Skeletal muscle tissue (tissue), 4 donors: ENCODE measurements around the gene TNFRSF14. TPM values are rescaled to one million over a fixed set of nuclear protein-coding genes. Genes with fewer than 3 reads are reported as not detected.
A peak's percentile ranks its signal among the peaks of the same experiment; 100 is the strongest.

ENCODE experiments used
- H3K27ac ChIP-seq: one replicate; pipeline ENCODE4 v1.7.0; 2013; ENCODE audit warnings: mild to moderate bottlenecking, low read depth, low read length, inconsistent platforms
- H3K27me3 ChIP-seq, 3 donors: one replicate each; pipeline ENCODE4 v1.7.0; 2013; ENCODE audit warnings: low read length in 3 of 3; ENCODE audit not compliant: control insufficient read depth in 3 of 3, insufficient read depth in 3 of 3
- H3K36me3 ChIP-seq, 3 donors: one replicate each; pipeline ENCODE4 v1.7.0; 2013; ENCODE audit warnings: low read length in 3 of 3; ENCODE audit not compliant: control insufficient read depth in 3 of 3, insufficient read depth in 3 of 3
- H3K4me1 ChIP-seq, 3 donors: one replicate each; pipeline ENCODE4 v1.7.0; 2013; ENCODE audit warnings: low read length in 3 of 3, mild to moderate bottlenecking in 3 of 3; ENCODE audit not compliant: control insufficient read depth in 3 of 3, insufficient read depth in 3 of 3
- H3K4me3 ChIP-seq, 3 donors: one replicate each; pipeline ENCODE4 v1.7.0; 2013; ENCODE audit warnings: low read length in 3 of 3
- H3K9ac ChIP-seq, 3 donors: one replicate each; pipeline ENCODE4 v1.7.0; 2013; ENCODE audit warnings: low read length in 3 of 3, mild to moderate bottlenecking in 3 of 3, moderate library complexity in 2 of 3, low read depth in 1 of 3
- H3K9me3 ChIP-seq, 3 donors: one replicate each; pipeline ENCODE4 v1.7.0; 2013; ENCODE audit warnings: low read length in 3 of 3; ENCODE audit not compliant: control insufficient read depth in 3 of 3
- total RNA-seq: library from RNA; depleted of rRNA; stranded (reverse); fragments of >200 nt; gene quantifications from one replicate; pipeline ENCODE4 v1.2.3, GENCODE V29; 2014
- donor health status: Osteomylitis.

The TNFRSF14 gene
- 11.5 TPM for total RNA-seq

DNA sequence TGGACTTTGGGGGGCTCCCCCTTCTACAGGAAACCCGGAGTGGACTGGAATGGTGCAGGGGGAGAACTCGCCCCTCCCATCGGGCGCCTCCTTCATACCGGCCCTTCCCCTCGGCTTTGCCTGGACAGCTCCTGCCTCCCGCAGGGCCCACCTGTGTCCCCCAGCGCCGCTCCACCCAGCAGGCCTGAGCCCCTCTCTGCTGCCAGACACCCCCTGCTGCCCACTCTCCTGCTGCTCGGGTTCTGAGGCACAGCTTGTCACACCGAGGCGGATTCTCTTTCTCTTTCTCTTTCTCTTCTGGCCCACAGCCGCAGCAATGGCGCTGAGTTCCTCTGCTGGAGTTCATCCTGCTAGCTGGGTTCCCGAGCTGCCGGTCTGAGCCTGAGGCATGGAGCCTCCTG lies at the start of gene TNFRSF14:
Gene TNFRSF14, plus strand, starts transcription at position 95 of the 401 bp plus-strand sequence. Its CDS starts 294 bp downstream, at position 389.
- Histone ChIP-seq H3K9me3 (no peaks in the 10 kb centered on the region), H3K4me1 (peaks cover 26 to 35% (median 31%) of the 10 kb centered on the region in 3 donors), H3K9ac (peak within 1 kb of the TSS; percentile 80 to 95 (median 88)), H3K4me3 (peak within 1 kb of the TSS; percentile 81 to 91 (median 88)), H3K36me3 (peaks cover 0 to 7% (median 6%) of the 10 kb centered on the region in 3 donors), H3K27ac (peak within 1 kb of the TSS; percentile 85), H3K27me3 (peaks cover 5 to 8% (median 6%) of the 10 kb centered on the region in 3 donors)

GRCh38 chr1:2506901-2507565 lies 49.1 kb upstream of the TNFRSF14 start:
- Histone ChIP-seq H3K27ac (no peak overlapping the region), H3K4me1 (peaks cover 3 to 13% (median 6%) of the 10 kb centered on the region in 3 donors), H3K9me3 (no peaks in the 10 kb centered on the region), H3K27me3 (peaks cover 24 to 38% (median 36%) of the 10 kb centered on the region in 3 donors), H3K36me3 (peaks cover 29 to 43% (median 39%) of the 10 kb centered on the region in 3 donors), H3K4me3 (no peak overlapping the region), H3K9ac (no peak overlapping the region)

- H3K27ac ChIP-seq, result no peak overlapping the region
- H3K9me3 ChIP-seq, result no peaks in the 10 kb centered on the region
- peaks cover 37 to 49% (median 45%) of the 10 kb centered on the region in 3 donors for H3K36me3 ChIP-seq
- no peak overlapping the region for H3K9ac ChIP-seq
- peaks cover 21 to 31% (median 29%) of the 10 kb centered on the region in 3 donors for H3K27me3 ChIP-seq
- H3K4me1 ChIP-seq, result peaks cover 3 to 13% (median 6%) of the 10 kb centered on the region in 3 donors
- H3K4me3 ChIP-seq, result no peak overlapping the region
These were observed 48.4 kb upstream of the TNFRSF14 start for GRCh38 chr1:2507744-2508155.

DNA sequence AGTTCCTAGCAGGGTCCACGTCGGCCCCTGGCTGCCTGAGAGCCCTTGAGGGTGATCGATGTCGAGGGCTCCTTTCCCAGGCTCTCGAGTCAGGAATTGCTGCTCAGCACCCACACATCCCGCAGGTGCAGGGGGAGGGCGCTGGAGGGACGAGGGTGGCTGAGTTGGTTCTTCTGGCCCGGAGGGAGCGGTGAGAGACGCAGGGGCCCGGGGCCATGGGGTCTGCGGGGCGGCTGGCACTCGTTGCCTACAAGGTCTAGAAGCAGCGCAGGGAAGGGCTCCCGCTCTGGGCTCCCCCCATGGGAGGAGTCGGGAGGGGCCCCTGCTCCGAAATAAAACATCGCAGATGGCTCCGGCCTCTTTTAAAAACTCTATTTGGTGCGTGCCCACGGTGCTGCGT lies 48.0 kb upstream of the TNFRSF14 start:
- Histone ChIP-seq H3K4me1 (peaks cover 3 to 13% (median 6%) of the 10 kb centered on the region in 3 donors), H3K27me3 (peaks cover 17 to 27% (median 25%) of the 10 kb centered on the region in 3 donors), H3K36me3 (peaks cover 40 to 54% (median 50%) of the 10 kb centered on the region in 3 donors), H3K9me3 (no peaks in the 10 kb centered on the region), H3K27ac (no peak overlapping the region), H3K4me3 (no peak overlapping the region), H3K9ac (no peak overlapping the region)

DNA sequence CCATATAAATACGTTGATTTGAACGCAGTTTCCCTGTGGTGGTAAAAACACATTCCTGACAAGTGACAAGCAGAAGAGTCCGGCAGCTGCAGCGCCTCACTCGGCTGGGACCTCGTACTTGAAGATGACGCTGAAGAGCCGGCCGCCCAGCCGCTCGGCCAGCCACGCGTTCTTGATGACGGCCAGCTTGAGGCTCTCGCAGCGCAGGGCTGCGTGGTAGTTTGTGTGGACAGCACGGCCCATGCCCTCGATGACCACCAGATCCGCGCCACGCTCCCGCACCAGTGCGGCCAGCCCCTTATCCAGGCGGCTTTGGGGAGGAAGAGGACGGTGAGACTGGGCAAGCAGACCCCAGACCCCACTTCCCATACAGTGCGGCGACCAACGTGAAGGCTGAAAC lies 47.4 kb upstream of the TNFRSF14 start:
- no peak overlapping the region for H3K4me3 ChIP-seq
- H3K27me3 ChIP-seq, result peaks cover 17 to 22% (median 19%) of the 10 kb centered on the region in 3 donors
- H3K4me1 ChIP-seq, result peaks cover 3 to 13% (median 6%) of the 10 kb centered on the region in 3 donors
- H3K9me3 ChIP-seq, result no peaks in the 10 kb centered on the region
- no peak overlapping the region for H3K9ac ChIP-seq
- H3K36me3 ChIP-seq, result peaks cover 45 to 59% (median 55%) of the 10 kb centered on the region in 3 donors
- H3K27ac ChIP-seq, result no peak overlapping the region

- no peak overlapping the region for H3K4me3 ChIP-seq
- peaks cover 9 to 14% (median 12%) of the 10 kb centered on the region in 3 donors for H3K27me3 ChIP-seq
- peaks cover 50 to 66% (median 61%) of the 10 kb centered on the region in 3 donors for H3K36me3 ChIP-seq
- H3K4me1 ChIP-seq, result peaks cover 1 to 9% (median 3%) of the 10 kb centered on the region in 3 donors
- no peak overlapping the region for H3K9ac ChIP-seq
- H3K27ac ChIP-seq, result no peak overlapping the region
- no peaks in the 10 kb centered on the region for H3K9me3 ChIP-seq
These were observed 46.6 kb upstream of the TNFRSF14 start for GRCh38 chr1:2509589-2509988.

- peaks cover 60 to 73% (median 71%) of the 10 kb centered on the region in 3 donors for H3K36me3 ChIP-seq
These were observed 45.6 kb upstream of the TNFRSF14 start for GRCh38 chr1:2510366-2511155.

DNA sequence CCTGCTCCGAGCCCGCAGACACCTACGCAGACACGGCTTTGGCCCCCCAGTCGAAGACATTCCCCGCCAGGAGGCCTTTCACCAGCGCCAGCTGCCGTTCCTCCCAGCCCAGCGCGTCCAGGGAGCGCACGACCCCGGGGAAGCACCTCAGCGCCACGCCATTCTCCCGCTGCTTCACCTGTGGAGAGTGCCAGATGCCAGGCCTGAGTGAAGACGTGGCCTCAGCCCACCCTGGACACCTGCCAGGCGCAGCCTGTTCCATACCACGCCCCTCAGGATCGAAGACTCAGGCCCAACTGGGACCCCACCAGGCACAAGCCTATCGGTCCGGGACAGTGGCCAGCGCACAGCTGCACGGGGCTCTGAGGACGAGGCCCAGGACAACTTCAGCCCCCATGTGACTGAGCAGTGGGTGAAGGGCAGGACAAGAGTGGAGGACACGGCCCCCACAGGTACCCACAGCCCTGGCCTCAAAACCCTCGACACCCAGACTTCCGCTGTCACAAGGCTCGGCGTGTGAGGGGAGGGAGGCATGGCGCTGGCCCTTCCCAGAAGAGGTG lies 43.2 kb upstream of the TNFRSF14 start:
- no peaks in the 10 kb centered on the region for H3K27me3 ChIP-seq
- peaks cover 0 to 8% (median 0%) of the 10 kb centered on the region in 3 donors for H3K4me1 ChIP-seq
- H3K36me3 ChIP-seq, result peaks cover 84 to 94% (median 91%) of the 10 kb centered on the region in 3 donors
- H3K4me3 ChIP-seq, result no peak overlapping the region
- H3K9me3 ChIP-seq, result no peaks in the 10 kb centered on the region
- no peak overlapping the region for H3K27ac ChIP-seq
- H3K9ac ChIP-seq, result no peak overlapping the region

More at GRCh38 chr1:2510366-2511155, 45.6 kb upstream of the TNFRSF14 start:
- Histone ChIP-seq H3K27ac (no peak overlapping the region), H3K9ac (no peak overlapping the region), H3K9me3 (no peaks in the 10 kb centered on the region), H3K27me3 (peaks cover 2 to 6% (median 3%) of the 10 kb centered on the region in 3 donors), H3K4me1 (peaks cover 0 to 8% (median 3%) of the 10 kb centered on the region in 3 donors), H3K4me3 (no peak overlapping the region)

- peaks cover 90 to 95% (median 95%) of the 10 kb centered on the region in 3 donors for H3K36me3 ChIP-seq
- H3K9ac ChIP-seq, result no peak overlapping the region
- no peak overlapping the region for H3K27ac ChIP-seq
- no peaks in the 10 kb centered on the region for H3K27me3 ChIP-seq
- H3K4me1 ChIP-seq, result peaks cover 0 to 8% (median 0%) of the 10 kb centered on the region in 3 donors
- no peaks in the 10 kb centered on the region for H3K9me3 ChIP-seq
- H3K4me3 ChIP-seq, result no peak overlapping the region
These were observed 42.1 kb upstream of the TNFRSF14 start for GRCh38 chr1:2513939-2514652.
